Stomach smooth muscle (tissue), 2 donors: ENCODE data around the gene GRM5.

ENCODE experiments used
- H3K27ac ChIP-seq: one replicate; pipeline ENCODE4 v1.7.0; 2013; ENCODE audit warnings: mild to moderate bottlenecking, low read length, inconsistent platforms
- H3K27me3 ChIP-seq, 2 donors: one replicate each; pipeline ENCODE4 v1.7.0; 2013; ENCODE audit warnings: low read length in 2 of 2; ENCODE audit not compliant: insufficient read depth in 2 of 2, control insufficient read depth in 1 of 2
- H3K36me3 ChIP-seq, 2 donors: one replicate each; pipeline ENCODE4 v1.7.0; 2013; ENCODE audit warnings: low read length in 2 of 2; ENCODE audit not compliant: control insufficient read depth in 2 of 2, insufficient read depth in 2 of 2
- H3K4me1 ChIP-seq: one replicate; pipeline ENCODE4 v1.7.0; 2013; ENCODE audit warnings: low read length; ENCODE audit not compliant: control insufficient read depth, insufficient read depth
- H3K4me3 ChIP-seq, 2 donors: one replicate each; pipeline ENCODE4 v1.7.0; 2013; ENCODE audit warnings: low read length in 2 of 2
- H3K9ac ChIP-seq, 2 donors: one replicate each; pipeline ENCODE4 v1.7.0; 2013; ENCODE audit warnings: low read length in 2 of 2, mild to moderate bottlenecking in 1 of 2
- H3K9me3 ChIP-seq, 2 donors: one replicate each; pipeline ENCODE4 v1.7.0; 2013; ENCODE audit warnings: low read length in 2 of 2; ENCODE audit not compliant: control insufficient read depth in 2 of 2
- donor health status: healthy.
- donor health status: Pancreatic carcinoma.

Gene GRM5

DNA sequence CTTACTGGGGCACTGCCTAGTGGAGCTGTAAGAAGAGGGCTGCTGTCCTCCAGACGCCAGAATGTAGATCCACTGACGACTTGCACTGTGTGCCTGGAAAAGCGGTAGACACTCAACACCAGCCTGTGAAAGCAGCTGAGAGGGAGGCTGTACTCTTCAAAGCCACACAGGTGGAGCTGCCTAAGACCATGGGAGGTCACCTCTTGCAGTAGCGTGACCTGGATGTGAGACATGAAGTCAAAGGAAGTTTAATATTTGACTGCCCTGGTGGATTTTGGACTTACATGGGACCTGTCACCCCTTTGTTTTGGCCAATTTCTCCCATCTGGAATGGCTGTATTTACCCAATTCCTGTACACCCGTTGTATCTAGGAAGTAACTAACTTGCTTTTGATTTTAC, 531.6 kb downstream of the GRM5 start:
- Histone ChIP-seq H3K9ac (no peak overlapping the region), H3K36me3 (no peaks in the 10 kb centered on the region), H3K27ac (no peak overlapping the region), H3K4me1 (no peaks in the 10 kb centered on the region), H3K9me3 (no peaks in the 10 kb centered on the region), H3K27me3 (no peaks in the 10 kb centered on the region), H3K4me3 (no peak overlapping the region)

GRCh38 chr11:88533001-88533400, 532.8 kb downstream of the GRM5 start:
- Histone ChIP-seq H3K27ac (no peak overlapping the region), H3K4me3 (no peak overlapping the region), H3K4me1 (no peaks in the 10 kb centered on the region), H3K27me3 (no peaks in the 10 kb centered on the region), H3K36me3 (no peaks in the 10 kb centered on the region), H3K9me3 (no peaks in the 10 kb centered on the region), H3K9ac (no peak overlapping the region)

DNA sequence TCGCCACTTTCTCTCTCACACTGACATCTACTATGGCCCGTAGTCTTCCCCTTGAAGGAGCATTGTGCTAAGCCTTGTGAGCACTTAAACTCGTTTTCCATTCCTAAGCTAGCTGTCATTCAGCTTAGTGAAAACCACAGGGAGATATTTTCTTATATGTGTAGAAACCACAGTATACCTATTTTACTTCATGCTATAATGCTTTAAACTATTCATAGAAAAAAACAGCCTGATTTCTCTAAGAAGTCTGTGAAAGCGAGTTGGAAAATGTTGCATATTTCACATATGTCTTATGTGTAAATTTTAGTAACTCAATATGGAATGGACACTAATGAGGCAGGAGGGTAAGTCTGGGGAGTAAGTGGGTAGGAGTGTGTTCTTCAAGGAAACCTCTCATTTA, 534.0 kb downstream of the GRM5 start:
- Histone ChIP-seq H3K9ac (no peak overlapping the region), H3K4me1 (no peaks in the 10 kb centered on the region), H3K27ac (no peak overlapping the region), H3K9me3 (no peaks in the 10 kb centered on the region), H3K27me3 (no peaks in the 10 kb centered on the region), H3K4me3 (no peak overlapping the region), H3K36me3 (no peaks in the 10 kb centered on the region)

DNA sequence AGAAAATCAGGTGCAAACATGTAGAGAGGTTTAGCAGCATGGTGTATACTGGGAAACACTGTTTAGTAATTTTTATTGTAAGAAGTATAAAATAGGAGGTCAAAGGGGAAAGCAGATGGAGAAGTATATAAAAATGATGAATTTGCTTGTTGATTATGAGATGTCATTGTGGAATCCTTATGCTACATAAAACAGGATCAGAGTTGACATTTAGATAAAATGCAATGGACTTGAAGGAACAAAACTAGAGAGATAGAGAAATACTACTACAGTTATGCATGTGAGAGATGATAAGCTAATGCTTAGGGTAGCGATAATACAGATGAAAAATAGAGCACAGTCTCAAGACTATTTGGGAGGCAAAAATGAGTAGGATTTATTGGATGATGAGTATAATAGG, 536.4 kb downstream of the GRM5 start:
- Histone ChIP-seq H3K9ac (no peak overlapping the region), H3K27me3 (no peaks in the 10 kb centered on the region), H3K27ac (no peak overlapping the region), H3K4me1 (no peaks in the 10 kb centered on the region), H3K36me3 (no peaks in the 10 kb centered on the region), H3K4me3 (no peak overlapping the region), H3K9me3 (no peaks in the 10 kb centered on the region)

DNA sequence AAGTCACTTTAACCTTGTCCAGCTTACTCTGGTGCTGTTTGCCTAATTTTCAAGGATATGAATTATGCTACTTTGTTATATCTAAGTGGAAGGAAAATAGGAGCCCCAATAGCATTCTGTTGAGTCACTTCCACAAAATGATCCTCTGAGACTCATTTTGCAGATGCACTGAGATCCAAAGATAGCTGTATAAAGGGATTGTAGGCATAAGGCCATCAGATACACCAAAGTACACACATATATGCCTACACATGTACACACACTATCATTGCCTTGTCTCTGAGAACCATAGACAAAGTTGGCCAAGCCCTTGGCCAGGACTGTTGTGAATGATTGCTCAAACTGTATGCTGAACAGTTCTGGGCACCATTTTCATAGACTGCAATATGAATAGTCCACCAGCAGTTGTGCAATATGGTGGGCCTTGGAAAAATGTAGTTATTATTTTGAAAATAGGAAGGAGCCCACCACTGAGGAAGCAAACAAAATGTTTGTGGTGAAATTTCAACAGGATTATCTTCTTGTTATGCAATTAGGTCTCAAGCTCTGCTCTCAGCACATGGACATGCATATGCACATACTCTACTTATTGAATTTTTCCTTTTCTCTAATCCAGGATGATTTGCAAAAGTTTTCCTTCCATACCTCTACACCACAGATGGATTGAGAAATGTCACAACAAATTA, 542.3 kb downstream of the GRM5 start:
- H3K4me3 ChIP-seq: no peak overlapping the region
- no peaks in the 10 kb centered on the region for H3K36me3 ChIP-seq
- H3K27ac ChIP-seq: no peak overlapping the region
- H3K9ac ChIP-seq: no peak overlapping the region
- no peaks in the 10 kb centered on the region for H3K27me3 ChIP-seq
- peaks cover 2% of the 10 kb centered on the region for H3K4me1 ChIP-seq
- H3K9me3 ChIP-seq: no peaks in the 10 kb centered on the region

GRCh38 chr11:88522624-88523385, 543.0 kb downstream of the GRM5 start:
- Histone ChIP-seq H3K4me1 (peaks cover 2% of the 10 kb centered on the region), H3K36me3 (no peaks in the 10 kb centered on the region), H3K27ac (no peak overlapping the region), H3K4me3 (no peak overlapping the region), H3K27me3 (no peaks in the 10 kb centered on the region), H3K9me3 (no peaks in the 10 kb centered on the region), H3K9ac (no peak overlapping the region)

DNA sequence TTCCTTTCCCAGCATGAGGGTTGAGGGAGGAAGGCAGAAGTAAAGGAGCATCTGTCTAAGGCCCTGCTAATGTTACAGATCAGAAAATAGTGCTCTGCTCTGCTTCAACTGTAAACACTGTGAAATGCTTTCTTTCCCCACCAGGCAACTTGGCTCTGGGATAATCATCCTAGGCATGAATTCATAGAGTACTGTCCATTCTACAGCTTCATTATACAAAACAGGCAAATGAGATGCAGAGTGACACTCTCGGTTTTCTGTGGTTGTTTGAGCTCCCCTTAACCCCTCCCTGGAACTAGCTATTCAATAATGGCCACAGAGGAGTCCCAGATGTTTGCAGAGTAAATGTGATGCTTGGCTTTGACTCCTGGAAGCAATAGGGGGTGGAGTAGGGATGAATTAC, 544.0 kb downstream of the GRM5 start:
- Histone ChIP-seq H3K36me3 (no peaks in the 10 kb centered on the region), H3K9me3 (no peaks in the 10 kb centered on the region), H3K27me3 (no peaks in the 10 kb centered on the region), H3K4me1 (peaks cover 2% of the 10 kb centered on the region), H3K9ac (no peak overlapping the region), H3K27ac (no peak overlapping the region), H3K4me3 (no peak overlapping the region)

DNA sequence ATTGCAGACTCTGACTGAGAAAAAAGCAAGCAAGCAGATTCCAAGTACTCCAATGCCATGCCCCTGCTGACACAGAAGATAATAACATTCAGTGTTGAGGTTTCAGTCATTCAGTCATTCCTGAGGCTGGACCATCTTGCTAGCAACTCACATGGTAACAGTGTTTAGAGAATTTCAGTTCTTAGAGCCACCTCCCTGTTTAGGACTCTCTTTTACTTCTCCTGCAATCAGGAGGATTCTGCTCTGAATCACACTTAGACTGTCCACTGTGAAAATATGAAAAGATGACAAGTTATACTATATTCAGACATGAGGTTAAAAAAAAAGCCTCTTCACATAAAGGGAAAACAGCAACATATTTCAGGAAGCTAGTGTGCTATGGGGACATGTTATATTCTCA, 544.4 kb downstream of the GRM5 start:
- no peaks in the 10 kb centered on the region for H3K9me3 ChIP-seq
- no peaks in the 10 kb centered on the region for H3K36me3 ChIP-seq
- no peak overlapping the region for H3K4me3 ChIP-seq

DNA sequence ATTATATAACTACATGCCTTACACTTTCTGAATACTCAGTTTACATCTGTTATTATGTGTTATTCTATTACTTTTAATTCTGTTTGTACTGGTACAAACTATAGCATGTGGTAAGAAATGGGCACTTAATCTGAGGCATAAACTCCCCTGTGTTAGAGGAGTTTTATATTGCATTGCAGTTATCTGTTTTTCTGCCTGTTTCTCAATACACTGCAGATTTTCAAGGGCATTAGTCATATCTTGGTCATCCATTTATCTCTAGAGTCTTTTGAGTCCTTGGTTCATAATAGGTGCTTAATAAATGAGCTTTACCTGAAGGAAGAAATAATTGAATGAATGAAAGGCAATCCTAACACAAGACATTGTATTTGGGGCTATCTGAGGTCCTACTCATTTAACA, 545.4 kb downstream of the GRM5 start:
- Histone ChIP-seq H3K36me3 (no peaks in the 10 kb centered on the region), H3K4me3 (no peak overlapping the region), H3K9ac (no peak overlapping the region), H3K27ac (no peak overlapping the region), H3K9me3 (no peaks in the 10 kb centered on the region), H3K4me1 (peaks cover 2% of the 10 kb centered on the region), H3K27me3 (no peaks in the 10 kb centered on the region)

More for the DNA sequence above, 544.4 kb downstream of the GRM5 start:
- peaks cover 2% of the 10 kb centered on the region for H3K4me1 ChIP-seq
- no peak overlapping the region for H3K27ac ChIP-seq
- H3K27me3 ChIP-seq: no peaks in the 10 kb centered on the region
- H3K9ac ChIP-seq: no peak overlapping the region

DNA sequence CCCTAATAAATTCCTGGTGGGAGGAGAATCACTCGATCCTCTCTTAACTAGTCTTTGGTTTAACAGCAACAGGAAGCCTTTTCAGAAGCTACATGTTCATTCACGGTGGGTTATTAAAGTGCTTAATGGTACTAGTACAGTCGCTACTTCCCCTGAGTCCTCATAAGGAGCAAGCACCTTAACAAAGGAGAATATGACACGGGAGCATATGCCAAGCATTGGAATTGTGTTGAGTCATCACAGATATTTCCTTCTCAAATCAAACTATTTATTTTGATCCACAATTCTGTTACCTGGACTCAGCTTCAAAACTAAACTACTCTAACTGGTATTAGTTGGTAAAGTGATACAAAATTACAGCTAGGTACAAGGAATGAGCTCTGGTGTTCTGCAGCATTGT, 550.8 kb downstream of the GRM5 start:
- Histone ChIP-seq H3K27me3 (peaks cover 2 to 4% of the 10 kb centered on the region in 2 donors), H3K4me3 (no peak overlapping the region), H3K36me3 (no peaks in the 10 kb centered on the region), H3K27ac (no peak overlapping the region), H3K4me1 (no peaks in the 10 kb centered on the region), H3K9ac (no peak overlapping the region), H3K9me3 (no peaks in the 10 kb centered on the region)

DNA sequence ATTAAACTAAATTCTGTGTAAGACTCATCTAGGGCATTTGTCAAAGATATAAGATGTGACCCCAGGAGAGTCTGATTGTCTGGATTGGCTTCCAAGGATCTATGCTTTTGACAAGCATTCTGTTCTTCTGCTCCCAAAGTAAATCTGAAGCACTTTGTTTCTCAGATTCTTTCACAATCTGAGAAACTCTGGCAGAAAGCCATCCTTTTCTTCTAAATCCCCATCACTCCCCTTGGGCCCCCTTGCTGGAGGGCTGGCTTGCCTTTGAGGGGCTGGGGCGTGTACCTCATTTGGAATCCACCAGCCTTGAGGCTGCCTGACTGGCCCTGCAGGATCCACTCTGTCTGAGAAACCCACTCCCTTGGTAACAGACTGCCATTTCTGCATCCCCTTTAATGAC, 554.8 kb downstream of the GRM5 start:
- no peaks in the 10 kb centered on the region for H3K4me1 ChIP-seq
- H3K36me3 ChIP-seq: no peaks in the 10 kb centered on the region
- H3K9ac ChIP-seq: no peak overlapping the region
- no peaks in the 10 kb centered on the region for H3K9me3 ChIP-seq
- no peak overlapping the region for H3K27ac ChIP-seq
- H3K4me3 ChIP-seq: no peak overlapping the region
- peaks cover 7 to 22% of the 10 kb centered on the region in 2 donors for H3K27me3 ChIP-seq
